H9 (cell line): ENCODE measurements around the gene FAM3D. TPM values are rescaled to one million over a fixed set of nuclear protein-coding genes. Genes with fewer than 3 reads are reported as not detected.

Experiments used
- DNase-seq: peaks from one replicate; pipeline ENCODE4 v3.0.0-alpha.2; 2017
- H2AFZ ChIP-seq: one replicate; pipeline ENCODE4 v1.6.1; 2013; ENCODE audit warnings: mild to moderate bottlenecking, low read length, control low read depth, moderate library complexity
- H2AK5ac ChIP-seq: 2 replicates; pipeline ENCODE4 v1.6.1; 2013; ENCODE audit warnings: low read length, control low read depth, mixed read lengths; ENCODE audit not compliant: insufficient read length
- H2BK120ac ChIP-seq: one replicate; pipeline ENCODE4 v1.6.1; 2013; ENCODE audit warnings: low read depth, mild to moderate bottlenecking, low read length, control low read depth, inconsistent platforms; ENCODE audit not compliant: poor library complexity, severe bottlenecking
- H2BK12ac ChIP-seq: 2 replicates; pipeline ENCODE4 v1.6.1; 2013; ENCODE audit warnings: low read length, control low read depth, mixed read lengths, low read depth; ENCODE audit not compliant: insufficient read length
- H2BK15ac ChIP-seq: 2 replicates; pipeline ENCODE4 v1.6.1; 2013; ENCODE audit warnings: low read depth, low read length, control low read depth
- H2BK20ac ChIP-seq: one replicate; pipeline ENCODE4 v1.6.1; 2013; ENCODE audit warnings: low read depth, mild to moderate bottlenecking, low read length, control low read depth, inconsistent platforms; ENCODE audit not compliant: poor library complexity, severe bottlenecking
- H2BK5ac ChIP-seq: 2 replicates; pipeline ENCODE4 v1.6.1; 2013; ENCODE audit warnings: low read length, control low read depth, mixed read lengths; ENCODE audit not compliant: insufficient read length
- H3K14ac ChIP-seq: 2 replicates; pipeline ENCODE4 v1.6.1; 2013; ENCODE audit warnings: low read length, control low read depth; ENCODE audit not compliant: insufficient read depth
- H3K18ac ChIP-seq: 2 replicates; pipeline ENCODE4 v1.6.1; 2013; ENCODE audit warnings: low read depth, mild to moderate bottlenecking, mixed read lengths, low read length, control low read depth; ENCODE audit not compliant: insufficient read length
- H3K23ac ChIP-seq: 2 replicates; pipeline ENCODE4 v1.6.1; 2013; ENCODE audit warnings: low read length, control low read depth, mixed read lengths, low read depth; ENCODE audit not compliant: insufficient read length
- H3K23me2 ChIP-seq: 2 replicates; pipeline ENCODE4 v1.6.1; 2013; ENCODE audit warnings: low read depth, mild to moderate bottlenecking, mixed read lengths, low read length, control low read depth; ENCODE audit not compliant: insufficient read length, poor library complexity, severe bottlenecking
- H3K27ac ChIP-seq: 2 replicates; pipeline ENCODE4 v1.5.1; 2013; ENCODE audit warnings: low read length, control low read depth, mixed read lengths, low read depth; ENCODE audit not compliant: insufficient read length
- H3K27me3 ChIP-seq: 2 replicates; pipeline ENCODE4 v1.6.1; 2013; ENCODE audit warnings: low read length, control low read depth, inconsistent platforms; ENCODE audit not compliant: insufficient read depth
- H3K4ac ChIP-seq: 2 replicates; pipeline ENCODE4 v1.6.1; 2013; ENCODE audit warnings: low read depth, mild to moderate bottlenecking, control low read depth, inconsistent platforms, low read length, moderate library complexity
- H3K4me1 ChIP-seq: 2 replicates; pipeline ENCODE4 v1.6.1; 2013; ENCODE audit warnings: low read length, control low read depth, inconsistent platforms; ENCODE audit not compliant: insufficient read depth
- H3K4me2 ChIP-seq: 2 replicates; pipeline ENCODE4 v1.6.1; 2013; ENCODE audit warnings: low read length, control low read depth, mixed read lengths; ENCODE audit not compliant: insufficient read length, insufficient read depth
- H3K56ac ChIP-seq: 2 replicates; pipeline ENCODE4 v1.6.1; 2013; ENCODE audit warnings: low read depth, mild to moderate bottlenecking, mixed read lengths, low read length, control low read depth; ENCODE audit not compliant: insufficient read length
- H3K79me1 ChIP-seq: 2 replicates; pipeline ENCODE4 v1.6.1; 2013; ENCODE audit warnings: low read depth, mild to moderate bottlenecking, moderate library complexity, low read length, control low read depth, inconsistent platforms; ENCODE audit not compliant: insufficient read depth, poor library complexity, severe bottlenecking
- H3K79me2 ChIP-seq: 2 replicates; pipeline ENCODE4 v1.6.1; 2013; ENCODE audit warnings: low read length, control low read depth, inconsistent platforms; ENCODE audit not compliant: insufficient read depth
- H3K9ac ChIP-seq: 2 replicates; pipeline ENCODE4 v1.6.1; 2013; ENCODE audit warnings: low read length, control low read depth, mixed read lengths; ENCODE audit not compliant: insufficient read length; ENCODE audit errors: extremely low read depth
- H3K9me3 ChIP-seq: one replicate; pipeline ENCODE4 v1.6.1; 2013; ENCODE audit warnings: low read depth, low read length, inconsistent platforms; ENCODE audit not compliant: control insufficient read depth
- H3T11ph ChIP-seq: one replicate; pipeline ENCODE4 v1.6.1; 2013; ENCODE audit warnings: mild to moderate bottlenecking, low read length, control low read depth, inconsistent platforms
- H4K20me1 ChIP-seq: one replicate; pipeline ENCODE4 v1.6.1; 2013; ENCODE audit not compliant: control insufficient read depth, insufficient read length, insufficient read depth
- H4K5ac ChIP-seq: 2 replicates; pipeline ENCODE4 v1.6.1; 2013; ENCODE audit warnings: low read depth, mild to moderate bottlenecking, mixed read lengths, low read length, control low read depth; ENCODE audit not compliant: insufficient read length
- H4K8ac ChIP-seq: replicated peaks from 2 replicates; pipeline ENCODE4 v1.6.1; 2013; ENCODE audit warnings: low read length, control low read depth, mixed read lengths, low read depth; ENCODE audit not compliant: insufficient read length
- H4K91ac ChIP-seq: 2 replicates; pipeline ENCODE4 v1.6.1; 2013; ENCODE audit warnings: low read depth, mild to moderate bottlenecking, moderate library complexity, mixed read lengths, low read length, control low read depth; ENCODE audit not compliant: insufficient read length
- H3K27ac Mint-ChIP-seq, 3 experiments: 2 replicates in 2 of 3; 3 replicates in 1 of 3; pipeline ENCODE4 v1.8.0; 2020 to 2021; ENCODE audit warnings: mixed read lengths in 3 of 3, mild to moderate bottlenecking in 1 of 3, moderate library complexity in 1 of 3
- H3K27me3 Mint-ChIP-seq: 2 replicates; pipeline ENCODE4 v1.8.0; 2021; ENCODE audit warnings: low read depth, mild to moderate bottlenecking, moderate library complexity, mixed read lengths
- H3K36me3 Mint-ChIP-seq, 3 experiments: 2 replicates in 2 of 3; 3 replicates in 1 of 3; pipeline ENCODE4 v1.8.0; 2020 to 2021; ENCODE audit warnings: low read depth in 3 of 3, mixed read lengths in 3 of 3; ENCODE audit not compliant: insufficient read depth in 1 of 3
- H3K4me1 Mint-ChIP-seq, 2 experiments: 2 replicates each; pipeline ENCODE4 v1.8.0; 2020; ENCODE audit warnings: mixed read lengths in 2 of 2
- H3K4me3 Mint-ChIP-seq, 2 experiments: 2 replicates in 1 of 2; 3 replicates in 1 of 2; pipeline ENCODE4 v1.8.0; 2020 to 2021; ENCODE audit warnings: mild to moderate bottlenecking in 2 of 2, mixed read lengths in 2 of 2, moderate library complexity in 1 of 2
- H3K9me3 Mint-ChIP-seq, 2 experiments: 2 replicates in 1 of 2; 3 replicates in 1 of 2; pipeline ENCODE4 v1.8.0; 2020; ENCODE audit warnings: mild to moderate bottlenecking in 2 of 2, mixed read lengths in 2 of 2, moderate library complexity in 1 of 2
- WGBS: extraction: QIAGEN DNeasy Blood & Tissue Kit; methylation state at CpG from one replicate; pipeline ENCODE4 v1.1.7; 2013; ENCODE audit warnings: missing lambda C conversion rate, low lambda C conversion rate, mixed read lengths; ENCODE audit not compliant: insufficient read length; ENCODE audit errors: extremely low coverage; 5-methylcytosine and 5-hydroxymethylcytosine counted together
- total RNA-seq: library from RNA; stranded (reverse); gene quantifications from 2 replicates; pipeline ENCODE4 v1.2.1, GENCODE V29; 2021
- TF ChIP-seq, protein P1 (sequence below): fragments of 200-600 bp; sonication (generic); conservative IDR thresholded peaks from 3 replicates; pipeline ENCODE4 v1.8.0; 2021; ENCODE audit warnings: antibody characterized with exemption, mild to moderate bottlenecking

The FAM3D gene
- total RNA-seq, 1 experiment from 2014 or later: not detected

GRCh38 chr3:58668247-58668646 is 1.7 kb upstream of the FAM3D start:
- no peak overlapping the region for H3K27ac Mint-ChIP-seq
- no peak overlapping the region for H2BK20ac ChIP-seq
- whole genome bisulfite sequencing: no CpG with 5 or more reads among the region's 8 CpGs

More at GRCh38 chr3:58668247-58668646, 1.7 kb upstream of the FAM3D start:
- Histone ChIP-seq H3K23me2 (no peaks in the 10 kb centered on the region), H3K14ac (no peak overlapping the region), H2AFZ (no peak overlapping the region), H2BK5ac (no peak overlapping the region), H3K79me1 (no peaks in the 10 kb centered on the region), H3K9me3 (no peaks in the 10 kb centered on the region), H3K18ac (no peak overlapping the region), H4K91ac (no peak overlapping the region), H3K4ac (no peak overlapping the region), H4K5ac (no peak overlapping the region), H3K9ac (no peak overlapping the region), H3K4me1 (no peaks in the 10 kb centered on the region), H3K79me2 (no peaks in the 10 kb centered on the region), H2AK5ac (no peak overlapping the region), H3K27ac (no peak overlapping the region), H4K8ac (no peak overlapping the region), H4K20me1 (no peaks in the 10 kb centered on the region), H3K23ac (no peak overlapping the region), H3K27me3 (no peaks in the 10 kb centered on the region), H3K56ac (no peak overlapping the region), H3K4me2 (no peak overlapping the region), H2BK12ac (no peak overlapping the region), H2BK120ac (no peak overlapping the region), H2BK15ac (no peak overlapping the region), H3T11ph (no peak overlapping the region)
- no peak overlapping the region for H3K4me3 Mint-ChIP-seq
- no peaks in the 10 kb centered on the region for H3K36me3 Mint-ChIP-seq
- no peaks in the 10 kb centered on the region for H3K4me1 Mint-ChIP-seq
- TF ChIP-seq, protein P1, sequence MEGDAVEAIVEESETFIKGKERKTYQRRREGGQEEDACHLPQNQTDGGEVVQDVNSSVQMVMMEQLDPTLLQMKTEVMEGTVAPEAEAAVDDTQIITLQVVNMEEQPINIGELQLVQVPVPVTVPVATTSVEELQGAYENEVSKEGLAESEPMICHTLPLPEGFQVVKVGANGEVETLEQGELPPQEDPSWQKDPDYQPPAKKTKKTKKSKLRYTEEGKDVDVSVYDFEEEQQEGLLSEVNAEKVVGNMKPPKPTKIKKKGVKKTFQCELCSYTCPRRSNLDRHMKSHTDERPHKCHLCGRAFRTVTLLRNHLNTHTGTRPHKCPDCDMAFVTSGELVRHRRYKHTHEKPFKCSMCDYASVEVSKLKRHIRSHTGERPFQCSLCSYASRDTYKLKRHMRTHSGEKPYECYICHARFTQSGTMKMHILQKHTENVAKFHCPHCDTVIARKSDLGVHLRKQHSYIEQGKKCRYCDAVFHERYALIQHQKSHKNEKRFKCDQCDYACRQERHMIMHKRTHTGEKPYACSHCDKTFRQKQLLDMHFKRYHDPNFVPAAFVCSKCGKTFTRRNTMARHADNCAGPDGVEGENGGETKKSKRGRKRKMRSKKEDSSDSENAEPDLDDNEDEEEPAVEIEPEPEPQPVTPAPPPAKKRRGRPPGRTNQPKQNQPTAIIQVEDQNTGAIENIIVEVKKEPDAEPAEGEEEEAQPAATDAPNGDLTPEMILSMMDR: no peak
- no peaks in the 10 kb centered on the region; a peak in 3 of 5 replicates for H3K9me3 Mint-ChIP-seq
- H3K27me3 Mint-ChIP-seq: peaks cover 18% of the 10 kb centered on the region
- no peak for DNase-seq
